Stimulated activated CD8-positive, alpha-beta memory T cell treated with anti-CD3 and anti-CD28 coated beads, Interleukin-4, amount 100 ng/mL, for 48 hours (primary cell): ENCODE results near the gene TLR4.

ENCODE experiments used
- DNase-seq: peaks from one replicate; pipeline ENCODE4 v3.0.0-alpha.2; 2020

Gene TLR4

GRCh38 chr9:117746263-117746662 lies 42.1 kb downstream of the TLR4 start:
- no peak for DNase-seq

- no peak for DNase-seq
Measured at GRCh38 chr9:117747386-117747970, 43.3 kb downstream of the TLR4 start.

- DNase-seq: no peak
Measured at GRCh38 chr9:117750401-117750800, 46.2 kb downstream of the TLR4 start.

- DNase-seq: no peak
Measured at GRCh38 chr9:117752894-117753293, 48.7 kb downstream of the TLR4 start.

GRCh38 chr9:117757561-117758190 lies 53.5 kb downstream of the TLR4 start:
- no peak for DNase-seq

GRCh38 chr9:117763314-117763713 lies 59.1 kb downstream of the TLR4 start:
- DNase-seq: peak; percentile 25

GRCh38 chr9:117768750-117769395 lies 64.7 kb downstream of the TLR4 start:
- no peak for DNase-seq

- no peak for DNase-seq
Measured at GRCh38 chr9:117771136-117771535, 66.9 kb downstream of the TLR4 start.

- DNase-seq: no peak
Measured at GRCh38 chr9:117772960-117773359, 68.8 kb downstream of the TLR4 start.
